HL-60/S4 treated with retinoic acid at 250 ng/mL for 4 days and 3 days (cell line): ENCODE data around the gene FMO3.

Experiments used
- in situ Hi-C: fragments of 300-500 bp; cut with MboI; formaldehyde crosslinking; loops from 2 replicates; pipeline ENCODE4 v1.7.0; 2022; ENCODE audit warnings: low sequenced_read_pairs

Gene FMO3

GRCh38 chr1:171090604-171091003 is at the start of gene FMO3:
Gene FMO3, plus strand, starts transcription at chr1:171090905. Its CDS starts 1,754 bp downstream, at chr1:171092659.
- in situ Hi-C loops: no loop called here

GRCh38 chr1:171048014-171048413 is 42.7 kb upstream of the FMO3 start:
- in situ Hi-C loops: no loop called here

- in situ Hi-C loops: no loop called here
Observed at GRCh38 chr1:171052977-171053376, 37.7 kb upstream of the FMO3 start.

- in situ Hi-C loops: no loop called here
Observed at GRCh38 chr1:171055966-171056643, 34.6 kb upstream of the FMO3 start.

GRCh38 chr1:171061425-171062143 is 29.1 kb upstream of the FMO3 start:
- in situ Hi-C loops: no loop called here

GRCh38 chr1:171062902-171063301 is 27.8 kb upstream of the FMO3 start:
- in situ Hi-C loops: no loop called here

GRCh38 chr1:171075041-171075440 is 15.7 kb upstream of the FMO3 start:
- in situ Hi-C loops: no loop called here

GRCh38 chr1:171081314-171081753 is 9.4 kb upstream of the FMO3 start:
- in situ Hi-C loops: no loop called here

GRCh38 chr1:171081763-171082201 is 8.9 kb upstream of the FMO3 start:
- in situ Hi-C loops: no loop called here

GRCh38 chr1:171082606-171083005 is 8.1 kb upstream of the FMO3 start:
- in situ Hi-C loops: no loop called here

- in situ Hi-C loops: no loop called here
Observed at GRCh38 chr1:171083222-171083621, 7.5 kb upstream of the FMO3 start.

- in situ Hi-C loops: no loop called here
Observed at GRCh38 chr1:171084091-171084490, 6.6 kb upstream of the FMO3 start.

GRCh38 chr1:171084870-171085269 is 5.8 kb upstream of the FMO3 start:
- in situ Hi-C loops: no loop called here

- in situ Hi-C loops: no loop called here
Observed at GRCh38 chr1:171087896-171088295, 2.8 kb upstream of the FMO3 start.

GRCh38 chr1:171103862-171104261 is 13.2 kb downstream of the FMO3 start:
- in situ Hi-C loops: no loop called here

- in situ Hi-C loops: no loop called here
Observed at GRCh38 chr1:171107262-171107940, 16.7 kb downstream of the FMO3 start.

- in situ Hi-C loops: no loop called here
Observed at GRCh38 chr1:171107969-171108368, 17.3 kb downstream of the FMO3 start.

- in situ Hi-C loops: no loop called here
Observed at GRCh38 chr1:171109966-171110365, 19.3 kb downstream of the FMO3 start.

- in situ Hi-C loops: no loop called here
Observed at GRCh38 chr1:171110621-171111326, 20.1 kb downstream of the FMO3 start.

GRCh38 chr1:171112119-171112518 is 21.4 kb downstream of the FMO3 start:
- in situ Hi-C loops: no loop called here

GRCh38 chr1:171113382-171113781 is 22.7 kb downstream of the FMO3 start:
- in situ Hi-C loops: no loop called here
